K562 (cell line): ENCODE data around the gene ROM1. TPM values are rescaled to one million over a fixed set of nuclear protein-coding genes. Genes with fewer than 3 reads are reported as not detected.
A peak's percentile ranks its signal among the peaks of the same experiment; 100 is the strongest.

Experiments used
- E2F8 ChIP-seq: fragments of 450-650 bp; IDR thresholded peaks from 2 replicates; pipeline ENCODE4 v1.7.1; 2018; ENCODE audit warnings: mild to moderate bottlenecking, low read depth; ENCODE audit not compliant: partially characterized antibody
- E4F1 ChIP-seq: fragments of 250-450 bp; sonication (Bioruptor Pico); IDR thresholded peaks from 2 replicates; pipeline ENCODE4 v1.5.0; 2021; ENCODE audit warnings: mild to moderate bottlenecking, borderline replicate concordance
- FOXA3 ChIP-seq, 2 experiments: fragments of 450-650 bp in 1 of 2; sonication (generic) in 1 of 2; formaldehyde crosslinking; IDR thresholded peaks in 1 of 2; conservative IDR thresholded peaks in 1 of 2; 2 replicates each; pipeline versions ENCODE4 v1.4.0 to v1.8.0; 2020 to 2022; ENCODE audit warnings: mild to moderate bottlenecking in 2 of 2, missing genetic modification reagents in 1 of 2
- ID3 ChIP-seq, 2 experiments: fragments of 250-450 bp in 1 of 2; fragments of 450-650 bp in 1 of 2; sonication (Bioruptor Pico) in 1 of 2; IDR thresholded peaks; 2 replicates each; pipeline versions ENCODE4 v1.6.1 to v1.8.0; 2016 to 2021; ENCODE audit warnings: mild to moderate bottlenecking in 2 of 2, moderate library complexity in 2 of 2, missing compliant biosample characterization in 1 of 2, missing genetic modification characterization in 1 of 2
- MAZ ChIP-seq, 2 experiments: fragments of 450-650 bp in 1 of 2; sonication (generic) in 1 of 2; formaldehyde crosslinking; IDR thresholded peaks in 1 of 2; conservative IDR thresholded peaks in 1 of 2; 2 replicates each; pipeline versions ENCODE4 v1.4.0 to v1.5.0; 2020; ENCODE audit warnings: mild to moderate bottlenecking in 1 of 2, missing genetic modification reagents in 1 of 2
- MEIS2 ChIP-seq: fragments of 450-650 bp; IDR thresholded peaks from 2 replicates; pipeline ENCODE4 v1.6.1; 2014; ENCODE audit warnings: mild to moderate bottlenecking; ENCODE audit not compliant: partially characterized antibody
- MLLT1 ChIP-seq, 2 experiments: fragments of 450-650 bp; IDR thresholded peaks; 2 replicates each; pipeline ENCODE4 v1.6.1; 2016
- TAF7 ChIP-seq: fragments of 450-650 bp; IDR thresholded peaks from 2 replicates; pipeline ENCODE4 v1.6.1; 2016; ENCODE audit warnings: missing genetic modification characterization, missing compliant biosample characterization
- ZNF217 ChIP-seq: sonication (generic); formaldehyde crosslinking; IDR thresholded peaks from 2 replicates; pipeline ENCODE4 v1.8.0; 2022; ENCODE audit warnings: mild to moderate bottlenecking, missing genetic modification reagents
- ZNF3 ChIP-seq: fragments of 250-450 bp; sonication (Bioruptor Pico); IDR thresholded peaks from 2 replicates; pipeline ENCODE4 v1.5.0; 2021; ENCODE audit warnings: mild to moderate bottlenecking, moderate library complexity
- ZNF592 ChIP-seq: fragments of 450-650 bp; IDR thresholded peaks from 2 replicates; pipeline ENCODE4 v1.6.1; 2017; ENCODE audit warnings: antibody characterized with exemption, mild to moderate bottlenecking
- ZNF75A ChIP-seq: fragments of 450-650 bp; formaldehyde crosslinking; IDR thresholded peaks from 2 replicates; pipeline ENCODE4 v1.4.0; 2020; ENCODE audit warnings: mild to moderate bottlenecking
- polyA plus RNA-seq, 8 experiments: library from polyadenylated mRNA; depleted of rRNA in 4 of 8; stranded (reverse) in 5 of 8; unstranded in 3 of 8; fragments of >200 nt; fragmentation: Nextera tagmentation in 2 of 8; fragmentation: Illumina TruSeq in 1 of 8; extraction: Ambion mirVana in 2 of 8; extraction: Trizol in 1 of 8; gene quantifications; 2 replicates each; pipeline versions ENCODE4 v1.2.1 to v1.2.3, GENCODE V29; 2011 to 2014; ENCODE audit warnings: inconsistent platforms in 1 of 8, missing spikeins in 1 of 8
- total RNA-seq, 7 experiments: library from RNA; depleted of rRNA in 6 of 7; stranded (reverse); fragments of >200 nt in 6 of 7; fragmentation: Illumina TruSeq in 2 of 7; extraction: Trizol in 2 of 7; gene quantifications; 2 replicates each; pipeline versions ENCODE4 v1.2.1 to v1.2.3, GENCODE V29; 2011 to 2021; ENCODE audit warnings: low replicate concordance in 1 of 7

ROM1 gene
- total and polyA plus RNA-seq, 9 of the 15 experiments (the other 6 are each of a cell fraction or from before 2014, with no cell fraction given) = 0.75 to 4.0 (median 2.6) TPM

- TF ChIP-seq E4F1 (CRISPR knock-in tag) (no peak), MEIS2 (no peak), TAF7 (tag) (no peak), ZNF592 (peak; percentile 87), ZNF75A (CRISPR knock-in tag) (no peak), ID3 (CRISPR knock-in tag; IDR thresholded peaks at IDR 0.05) (no peak), ID3 (tag; IDR thresholded peaks at IDR 0.05) (no peak), ZNF3 (no peak), ZNF217 (CRISPR knock-in tag) (no peak), E2F8 (no peak), FOXA3 (CRISPR knock-in tag; conservative IDR thresholded peaks at IDR 0.05 in 1 of 2, IDR thresholded peaks at IDR 0.05 in 1 of 2) (no peak), MAZ (CRISPR knock-in tag; conservative IDR thresholded peaks at IDR 0.05 in 1 of 2, IDR thresholded peaks at IDR 0.05 in 1 of 2) (peak; percentile 66 to 95), MLLT1 (IDR thresholded peaks at IDR 0.05) (peak in 1 of 2 experiments; percentile 81; a peak in 1 of 4 replicates)
Observed at GRCh38 chr11:62612366-62613290, at the start of gene ROM1, which contains the start of gene EML3 (continued).
